ENCODE measurements around the gene NFIA. TPM values are rescaled to one million over a fixed set of nuclear protein-coding genes. Genes with fewer than 3 reads are reported as not detected.
A peak's percentile ranks its signal among the peaks of the same experiment; 100 is the strongest.

NFIA gene
- total and polyA plus RNA-seq, 2 of the 13 experiments (the other 11 are each of a cell fraction or from before 2014, with no cell fraction given) = 14.7 to 28.5 TPM

- peak; percentile 91 for TF ChIP-seq CEBPB (IDR thresholded peaks at IDR 0.05; ENCODE audit: borderline replicate concordance, low read depth, low read length)
- TF ChIP-seq YEATS4 (CRISPR knock-in tag; IDR thresholded peaks at IDR 0.05; ENCODE audit: borderline replicate concordance) = no peak
- TF ChIP-seq ZNF362 (CRISPR knock-in tag; IDR thresholded peaks at IDR 0.05; ENCODE audit: borderline replicate concordance) = peak; percentile 53; the same call in 1 of the 2 replicates
- TF ChIP-seq HNRNPLL (IDR thresholded peaks at IDR 0.05; ENCODE audit: low read depth, low read length, poor library complexity, severe bottlenecking) = no peak
- TF ChIP-seq ZNF569 (CRISPR knock-in tag; IDR thresholded peaks at IDR 0.05; ENCODE audit: borderline replicate concordance) = no peak
- no peak for TF ChIP-seq CAMTA2 (CRISPR knock-in tag; IDR thresholded peaks at IDR 0.05; ENCODE audit: borderline replicate concordance)
- TF ChIP-seq SYNCRIP (IDR thresholded peaks at IDR 0.05; ENCODE audit: insufficient read depth, low read depth, low read length) = no peak
- no peak for TF ChIP-seq NR3C1 (CRISPR knock-in tag; IDR thresholded peaks at IDR 0.05)
- no peak for TF ChIP-seq CREBL2 (CRISPR knock-in tag; IDR thresholded peaks at IDR 0.05; ENCODE audit: borderline replicate concordance)
- no peak for TF ChIP-seq GFI1 (CRISPR knock-in tag; IDR thresholded peaks at IDR 0.05; ENCODE audit: borderline replicate concordance)
- TF ChIP-seq ELF1 (CRISPR knock-in tag; IDR thresholded peaks at IDR 0.05) = no peak
- TF ChIP-seq ZNF337 (CRISPR knock-in tag; IDR thresholded peaks at IDR 0.05; ENCODE audit: borderline replicate concordance, low read depth) = no peak
- no peak for TF ChIP-seq CHD2 (IDR thresholded peaks at IDR 0.05; ENCODE audit: low read depth, low read length)
- TF ChIP-seq ZNF101 (CRISPR knock-in tag; IDR thresholded peaks at IDR 0.05; ENCODE audit: borderline replicate concordance, low read depth) = no peak
- TF ChIP-seq SIX1 (CRISPR knock-in tag; IDR thresholded peaks at IDR 0.05; ENCODE audit: borderline replicate concordance) = 0 out of 2 replicates have a peak, but pooled peaks have one; percentile 46
- no peak for TF ChIP-seq ZBTB40 (IDR thresholded peaks at IDR 0.05)
- no peak for TF ChIP-seq ZBTB40 (CRISPR knock-in tag; IDR thresholded peaks at IDR 0.05)
- no peak for TF ChIP-seq CENPBD1 (CRISPR knock-in tag; IDR thresholded peaks at IDR 0.05; ENCODE audit: borderline replicate concordance, low read depth)
Measured at GRCh38 chr1:61338899-61339298, 256.5 kb downstream of the NFIA start (continued).
